Fibroblast of peridontal ligament (primary cell): Measurements from ENCODE around the gene TNNI2.

Experiments used
- DNase-seq: peaks from one replicate; pipeline ENCODE4 v3.0.0-alpha.2; 2010; ENCODE audit errors: extremely low read depth

The TNNI2 gene

DNA sequence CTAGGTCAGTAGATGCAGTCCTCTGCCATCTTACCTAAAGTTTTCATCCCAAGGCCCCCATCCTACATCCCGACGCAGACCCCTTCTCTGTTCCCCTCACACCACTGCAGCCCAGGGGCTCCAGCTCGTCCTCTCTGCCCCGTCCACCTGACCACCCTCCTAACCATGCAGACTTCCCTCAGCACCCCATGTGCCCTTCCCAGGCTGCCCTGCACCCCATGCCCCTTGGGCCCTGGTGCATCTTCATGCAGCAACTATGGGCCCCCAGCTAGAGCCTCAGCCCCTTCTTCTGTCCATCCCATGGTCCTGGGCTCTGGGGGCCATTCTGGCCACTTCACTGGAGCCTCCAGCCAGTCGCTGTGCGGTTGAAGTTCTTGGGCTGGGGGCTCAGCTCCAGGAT is 50.0 kb downstream of the TNNI2 start:
- DNase-seq, result no peak

DNA sequence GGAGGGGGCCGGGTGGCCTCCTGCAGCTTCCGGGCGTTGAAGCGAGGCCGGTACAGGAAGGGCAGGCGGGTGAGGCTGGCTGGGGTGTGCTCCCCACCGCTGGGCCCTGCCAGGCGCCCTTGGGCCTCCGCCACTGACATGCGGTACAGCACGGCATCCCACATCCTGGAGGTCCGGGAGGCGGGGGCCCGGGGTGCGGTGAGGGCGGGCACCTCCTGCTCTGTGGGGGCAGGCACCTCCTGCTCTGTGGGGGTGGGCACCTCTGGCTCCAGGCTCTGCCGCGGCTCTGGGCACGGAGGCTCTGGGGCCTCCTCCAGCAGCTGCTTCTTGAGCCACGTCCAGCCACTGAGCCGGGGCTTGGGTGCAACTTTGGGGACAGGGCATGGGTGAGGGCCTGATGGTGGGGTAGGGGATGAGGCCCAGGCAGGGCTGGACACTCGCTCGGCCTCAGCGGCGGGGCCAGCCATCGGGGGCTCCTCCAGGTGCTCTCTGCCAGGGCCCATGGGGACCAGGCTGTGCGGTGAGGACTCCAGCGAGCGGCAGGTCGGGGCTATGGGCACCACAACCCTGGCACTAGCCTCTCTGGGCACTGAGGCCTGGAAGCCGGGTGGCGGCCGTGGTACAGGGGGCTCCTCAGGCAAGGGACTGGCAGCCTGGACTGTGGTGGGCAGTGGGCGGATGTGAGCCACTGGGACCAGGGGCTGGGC is 50.6 kb downstream of the TNNI2 start:
- no peak for DNase-seq

DNA sequence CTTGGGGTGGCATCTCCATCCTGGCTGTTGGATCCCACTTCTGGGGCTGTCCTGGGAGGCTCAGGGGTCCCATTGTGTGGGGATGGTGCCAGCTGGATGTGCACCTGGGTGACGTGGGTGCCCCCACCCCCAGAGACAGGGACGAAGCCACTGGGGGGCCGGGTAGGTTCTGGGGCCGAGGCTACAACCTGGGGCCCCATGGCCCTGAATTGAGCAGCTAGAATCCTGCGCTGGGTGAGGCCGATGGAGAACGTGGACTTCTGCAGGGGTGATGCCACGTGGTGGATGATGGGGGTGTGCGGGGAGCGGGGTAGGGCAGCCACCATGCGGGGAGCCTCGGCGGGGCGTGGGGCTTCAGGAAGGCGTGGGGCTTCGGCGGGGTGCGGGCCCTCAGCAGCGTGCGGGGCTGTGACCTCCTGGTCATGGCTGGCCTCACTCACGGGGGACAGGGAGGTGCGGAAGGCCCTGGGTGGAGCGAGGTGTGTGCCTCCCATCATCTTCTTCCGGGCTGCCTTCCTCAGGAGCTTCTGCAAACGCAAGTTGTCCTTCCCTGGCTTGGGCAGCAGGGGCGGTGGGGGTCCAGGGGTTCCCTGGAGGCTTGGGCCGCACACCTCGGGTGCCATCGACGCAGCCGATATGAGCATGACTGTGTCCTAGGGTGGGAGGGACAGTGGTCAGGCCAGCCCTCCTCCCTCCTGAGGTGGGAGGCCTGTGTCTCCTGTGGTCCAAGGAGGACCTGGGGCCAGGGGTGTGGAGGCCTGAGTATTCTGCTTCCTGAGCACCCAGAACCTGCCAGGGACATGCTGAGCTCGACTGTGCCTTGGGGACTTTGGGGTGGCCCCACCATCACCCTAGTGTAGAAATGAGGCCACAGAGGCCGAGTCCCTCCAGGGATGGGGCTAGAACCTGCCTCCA is 51.4 kb downstream of the TNNI2 start:
- DNase-seq, result no peak
